Left ventricle myocardium inferior (tissue), 1 donor: ENCODE results near the gene LSMEM2. TPM values are rescaled to one million over a fixed set of nuclear protein-coding genes. Genes with fewer than 3 reads are reported as not detected.
"Not testable (repeated sequence)": the region's sequence is repeated elsewhere in the genome, so short reads cannot be mapped to it uniquely, and the experiment has no call there.

Experiments used
- DNase-seq: peaks from one replicate; pipeline ENCODE4 v3.0.0-alpha.2; 2020
- H3K27ac ChIP-seq: fragments of 200-600 bp; replicated peaks from 2 replicates; pipeline ENCODE4 v1.8.0; 2021
- H3K27me3 ChIP-seq: fragments of 200-600 bp; 2 replicates; pipeline ENCODE4 v1.8.0; 2021; ENCODE audit warnings: low read depth
- H3K36me3 ChIP-seq: fragments of 200-600 bp; 2 replicates; pipeline ENCODE4 v1.8.0; 2021
- H3K4me1 ChIP-seq: fragments of 200-600 bp; 2 replicates; pipeline ENCODE4 v1.8.0; 2021
- H3K4me3 ChIP-seq: fragments of 200-600 bp; 2 replicates; pipeline ENCODE4 v1.8.0; 2021; ENCODE audit warnings: mild to moderate bottlenecking, moderate library complexity
- H3K9me3 ChIP-seq: fragments of 200-600 bp; replicated peaks from 2 replicates; pipeline ENCODE4 v1.8.0; 2021
- intact Hi-C: fragments of 100-400 bp; cut with micrococcal nuclease; formaldehyde crosslinking; loops from one replicate; pipeline ENCODE4 v1.11.0; 2022
- total RNA-seq: library from RNA; stranded (reverse); fragmentation: NEBNext Ultra II Directional; extraction: Animal tissue kit (Norgen Biotek cat#: 25700); gene quantifications from one replicate; pipeline ENCODE4 v1.2.1, GENCODE V29; 2021
- TF ChIP-seq, protein P1 (sequence below): fragments of 200-600 bp; IDR thresholded peaks from 2 replicates; pipeline ENCODE4 v1.8.0; 2021; ENCODE audit warnings: antibody characterized with exemption, mild to moderate bottlenecking, borderline replicate concordance
- donor health status: DM: no; HTN: yes; CAD: no; lungs with severe emphysema.

The LSMEM2 gene
- total RNA-seq, 1 donor from 2014 or later: 27.7 TPM

DNA sequence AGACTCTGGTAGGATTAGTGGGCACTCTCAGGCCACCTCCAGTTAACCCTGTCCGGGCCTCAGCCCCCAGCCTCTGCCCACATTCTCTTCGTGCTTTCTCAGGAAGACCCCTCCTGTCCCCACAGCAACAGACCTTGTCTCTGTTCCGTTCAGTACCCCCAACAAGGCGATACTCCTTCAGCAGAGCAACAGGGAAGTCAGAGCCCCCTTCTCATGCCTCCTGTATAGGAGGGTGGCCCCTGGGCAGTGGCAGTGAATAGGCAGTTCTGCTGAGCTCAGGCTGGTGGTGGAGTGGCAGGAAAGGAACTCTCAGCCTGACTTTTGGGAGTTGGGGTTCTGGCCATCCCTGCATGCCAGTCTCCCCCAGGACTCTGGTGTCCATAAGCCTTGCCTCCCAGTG, 9.4 kb upstream of the LSMEM2 start:
- Histone ChIP-seq H3K9me3 (no peaks in the 10 kb centered on the region), H3K27me3 (peaks cover 9% of the 10 kb centered on the region), H3K4me1 (peaks cover 76% of the 10 kb centered on the region), H3K4me3 (peak overlapping the region; percentile 70), H3K36me3 (no peaks in the 10 kb centered on the region), H3K27ac (peak overlapping the region; percentile 99)
- TF ChIP-seq, protein P1, sequence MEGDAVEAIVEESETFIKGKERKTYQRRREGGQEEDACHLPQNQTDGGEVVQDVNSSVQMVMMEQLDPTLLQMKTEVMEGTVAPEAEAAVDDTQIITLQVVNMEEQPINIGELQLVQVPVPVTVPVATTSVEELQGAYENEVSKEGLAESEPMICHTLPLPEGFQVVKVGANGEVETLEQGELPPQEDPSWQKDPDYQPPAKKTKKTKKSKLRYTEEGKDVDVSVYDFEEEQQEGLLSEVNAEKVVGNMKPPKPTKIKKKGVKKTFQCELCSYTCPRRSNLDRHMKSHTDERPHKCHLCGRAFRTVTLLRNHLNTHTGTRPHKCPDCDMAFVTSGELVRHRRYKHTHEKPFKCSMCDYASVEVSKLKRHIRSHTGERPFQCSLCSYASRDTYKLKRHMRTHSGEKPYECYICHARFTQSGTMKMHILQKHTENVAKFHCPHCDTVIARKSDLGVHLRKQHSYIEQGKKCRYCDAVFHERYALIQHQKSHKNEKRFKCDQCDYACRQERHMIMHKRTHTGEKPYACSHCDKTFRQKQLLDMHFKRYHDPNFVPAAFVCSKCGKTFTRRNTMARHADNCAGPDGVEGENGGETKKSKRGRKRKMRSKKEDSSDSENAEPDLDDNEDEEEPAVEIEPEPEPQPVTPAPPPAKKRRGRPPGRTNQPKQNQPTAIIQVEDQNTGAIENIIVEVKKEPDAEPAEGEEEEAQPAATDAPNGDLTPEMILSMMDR: no peak
- intact Hi-C loops: no loop called here
- no peak for DNase-seq

DNA sequence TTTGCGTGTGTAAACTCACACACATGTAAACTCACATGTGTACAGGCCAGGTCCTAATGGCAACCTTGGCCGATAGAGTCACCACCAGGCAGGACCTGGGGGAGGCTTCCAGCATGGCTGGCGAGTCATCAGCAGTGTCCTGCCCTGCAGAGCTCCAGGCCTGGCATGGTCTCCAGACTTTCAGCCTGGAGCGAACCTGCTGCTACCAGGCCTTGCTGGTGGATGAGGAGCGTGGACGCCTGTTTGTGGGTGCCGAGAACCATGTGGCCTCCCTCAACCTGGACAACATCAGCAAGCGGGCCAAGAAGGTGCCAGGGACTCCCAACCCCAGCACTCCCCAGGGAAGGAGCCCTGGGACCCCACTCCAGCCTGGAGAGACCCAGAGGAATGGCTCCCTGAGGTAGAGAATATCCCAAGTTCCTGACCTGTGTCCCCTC, 8.9 kb upstream of the LSMEM2 start:
- H3K4me3 ChIP-seq: peak overlapping the region; percentile 70
- H3K4me1 ChIP-seq: peaks cover 76% of the 10 kb centered on the region
- H3K27me3 ChIP-seq: peaks cover 14% of the 10 kb centered on the region
- peak overlapping the region; percentile 99 for H3K27ac ChIP-seq
- TF ChIP-seq, protein P1: no peak
- intact Hi-C loops: loop anchor here (5.0 to 10.0 kb wide), 2 partner anchors 43 to 75 kb away; partner anchors contain the start of gene GNAT1
- DNase-seq: no peak
- no peaks in the 10 kb centered on the region for H3K9me3 ChIP-seq
- H3K36me3 ChIP-seq: no peaks in the 10 kb centered on the region

DNA sequence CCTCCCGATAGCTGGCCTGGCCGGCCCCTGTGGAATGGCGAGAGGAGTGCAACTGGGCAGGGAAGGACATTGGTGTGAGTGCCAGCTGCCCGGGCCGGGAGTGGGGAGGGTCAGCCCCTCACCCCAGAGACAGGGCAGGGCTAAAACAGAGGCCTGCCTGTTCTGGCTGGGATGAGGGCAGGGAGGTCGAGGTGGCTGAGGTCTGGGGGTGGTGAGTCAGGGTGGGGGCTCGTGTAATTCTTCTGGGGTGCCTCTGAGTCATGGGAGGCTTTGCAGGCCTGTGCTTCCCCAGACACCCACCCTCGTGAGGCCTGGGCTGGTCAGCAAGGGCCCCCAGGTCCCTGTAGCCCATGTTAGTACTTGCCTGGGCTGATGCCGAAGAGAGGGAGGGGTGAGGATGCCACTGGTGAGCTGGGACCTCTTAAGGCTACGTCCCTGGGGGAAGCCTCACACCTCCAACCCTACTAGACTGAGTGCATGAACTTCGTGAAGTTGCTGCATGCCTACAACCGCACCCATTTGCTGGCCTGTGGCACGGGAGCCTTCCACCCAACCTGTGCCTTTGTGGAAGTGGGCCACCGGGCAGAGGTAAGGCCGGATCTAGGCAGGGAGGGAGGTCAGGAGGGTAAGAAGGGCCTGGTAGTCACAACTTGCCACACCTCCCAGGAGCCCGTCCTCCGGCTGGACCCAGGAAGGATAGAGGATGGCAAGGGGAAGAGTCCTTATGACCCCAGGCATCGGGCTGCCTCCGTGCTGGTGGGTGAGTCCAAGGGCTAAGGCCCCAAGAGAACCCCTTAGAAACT, 8.3 kb upstream of the LSMEM2 start:
- no peaks in the 10 kb centered on the region for H3K36me3 ChIP-seq
- TF ChIP-seq, protein P1: no peak
- H3K27ac ChIP-seq: peak overlapping the region; percentile 99
- peaks cover 76% of the 10 kb centered on the region for H3K4me1 ChIP-seq
- DNase-seq: no peak
- peak overlapping the region; percentile 70 for H3K4me3 ChIP-seq
- intact Hi-C loops: loop anchor here (5.0 to 10.0 kb wide), 2 partner anchors 43 to 76 kb away; partner anchors contain the start of gene GNAT1
- no peaks in the 10 kb centered on the region for H3K9me3 ChIP-seq
- peaks cover 19% of the 10 kb centered on the region for H3K27me3 ChIP-seq

DNA sequence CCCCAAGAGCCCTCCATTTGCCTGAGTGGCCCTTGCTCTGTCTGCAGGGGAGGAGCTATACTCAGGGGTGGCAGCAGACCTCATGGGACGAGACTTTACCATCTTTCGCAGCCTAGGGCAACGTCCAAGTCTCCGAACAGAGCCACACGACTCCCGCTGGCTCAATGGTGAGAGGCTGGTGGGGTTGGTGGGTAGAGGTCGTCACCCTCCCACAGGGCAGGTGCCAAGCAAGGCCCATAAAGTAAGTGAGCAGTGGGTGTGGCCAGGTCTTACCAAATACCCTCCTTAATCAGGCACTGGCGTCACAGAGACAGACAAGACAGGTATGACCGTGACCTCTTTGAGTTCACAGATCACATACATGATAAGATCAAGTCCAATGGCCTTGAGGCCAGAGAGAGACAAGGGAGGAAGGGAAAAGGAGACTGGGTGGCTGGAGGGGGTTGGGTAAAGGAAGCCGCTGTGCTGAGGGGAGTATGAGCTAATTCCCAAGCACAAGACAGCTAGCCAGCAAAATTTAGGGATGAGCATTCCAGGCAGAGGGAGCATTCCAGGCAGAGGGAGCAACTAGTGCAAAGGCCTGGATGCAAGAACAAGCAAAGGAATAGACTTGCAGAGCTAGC, 7.5 kb upstream of the LSMEM2 start:
- no peaks in the 10 kb centered on the region for H3K9me3 ChIP-seq
- H3K4me1 ChIP-seq: peaks cover 68% of the 10 kb centered on the region
- DNase-seq: no peak

DNA sequence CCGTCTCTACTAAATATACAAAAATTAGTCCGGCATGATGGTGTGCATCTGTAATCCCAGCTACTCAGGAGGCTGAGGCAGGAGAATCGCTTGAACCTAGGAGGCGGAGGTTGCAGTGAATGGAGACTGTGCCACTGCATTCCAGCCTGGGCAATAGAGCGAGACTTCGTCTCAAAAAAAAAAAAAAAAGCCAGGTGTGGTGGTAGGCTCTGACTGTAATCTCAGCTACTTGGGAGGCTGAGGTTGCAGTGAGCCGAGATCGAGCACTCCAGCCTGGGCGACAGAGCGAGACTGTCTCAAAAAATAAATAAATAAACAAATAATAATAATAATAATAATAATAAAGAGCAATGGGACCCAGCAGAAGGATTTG, 6.4 kb upstream of the LSMEM2 start:
- Histone ChIP-seq H3K27me3 (peaks cover 31% of the 10 kb centered on the region), H3K4me3 (peak overlapping the region; percentile 55), H3K4me1 (peaks cover 57% of the 10 kb centered on the region)
- not testable (repeated sequence) for H3K36me3 ChIP-seq, H3K27ac ChIP-seq, DNase-seq, H3K9me3 ChIP-seq
- intact Hi-C loops: loop anchor here (5.0 to 10.0 kb wide), 2 partner anchors 45 to 78 kb away; partner anchors contain the start of gene GNAT1

More for the DNA sequence above, 7.5 kb upstream of the LSMEM2 start:
- TF ChIP-seq, protein P1: no peak
- no peaks in the 10 kb centered on the region for H3K36me3 ChIP-seq
- H3K4me3 ChIP-seq: no peak overlapping the region
- no peak overlapping the region for H3K27ac ChIP-seq
- H3K27me3 ChIP-seq: peaks cover 28% of the 10 kb centered on the region
- intact Hi-C loops: loop anchor here (5.0 to 10.0 kb wide), 2 partner anchors 44 to 77 kb away; partner anchors contain the start of gene GNAT1
